Neural progenitor cell (in vitro differentiated cells): Measurements from ENCODE around the gene SUN1.
"Not testable (repeated sequence)": the region's sequence is repeated elsewhere in the genome, so short reads cannot be mapped to it uniquely, and the experiment has no call there.

Experiments
- EZH2 ChIP-seq: fragments of 200-600 bp; sonication (generic); IDR thresholded peaks from 2 replicates; pipeline ENCODE4 v1.6.1; 2017; ENCODE audit warnings: antibody characterized with exemption, mild to moderate bottlenecking, moderate library complexity
- EZH2phosphoT487 ChIP-seq: fragments of 200-600 bp; sonication (generic); IDR thresholded peaks from 2 replicates; pipeline ENCODE4 v1.6.1; 2017; ENCODE audit warnings: antibody characterized with exemption
- TF ChIP-seq, protein P1 (sequence below): fragments of 200-600 bp; sonication (generic); IDR thresholded peaks from 2 replicates; pipeline ENCODE4 v1.5.1; 2017; ENCODE audit warnings: antibody characterized with exemption, mild to moderate bottlenecking

DNA sequence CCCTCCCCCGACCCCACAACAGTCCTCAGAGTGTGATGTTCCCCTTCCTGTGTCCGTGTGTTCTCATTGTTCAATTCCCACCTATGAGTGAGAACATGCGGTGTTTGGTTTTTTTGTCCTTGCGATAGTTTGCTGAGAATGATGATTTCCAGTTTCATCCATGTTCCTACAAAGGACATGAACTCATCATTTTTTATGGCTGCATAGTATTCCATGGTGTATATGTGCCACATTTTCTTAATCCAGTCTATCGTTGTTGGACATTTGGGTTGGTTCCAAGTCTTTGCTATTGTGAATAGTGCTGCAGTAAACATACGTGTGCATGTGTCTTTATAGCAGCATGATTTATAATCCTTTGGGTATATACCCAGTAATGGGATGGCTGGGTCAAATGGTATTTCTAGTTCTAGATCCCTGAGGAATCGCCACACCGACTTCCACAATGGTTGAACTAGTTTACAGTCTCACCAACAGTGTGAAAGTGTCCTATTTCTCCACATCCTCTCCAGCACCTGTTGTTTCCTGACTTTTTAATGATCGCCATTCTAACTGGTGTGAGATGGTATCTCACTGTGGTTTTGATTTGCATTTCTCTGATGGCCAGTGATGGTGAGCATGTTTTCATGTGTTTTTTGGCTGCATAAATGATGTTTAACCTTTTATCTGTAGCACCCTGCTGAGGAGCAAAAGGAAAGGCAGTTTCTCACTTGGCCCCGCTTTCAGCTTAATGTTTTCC lies 35.7 kb upstream of the SUN1 start:
- TF ChIP-seq, protein P1, sequence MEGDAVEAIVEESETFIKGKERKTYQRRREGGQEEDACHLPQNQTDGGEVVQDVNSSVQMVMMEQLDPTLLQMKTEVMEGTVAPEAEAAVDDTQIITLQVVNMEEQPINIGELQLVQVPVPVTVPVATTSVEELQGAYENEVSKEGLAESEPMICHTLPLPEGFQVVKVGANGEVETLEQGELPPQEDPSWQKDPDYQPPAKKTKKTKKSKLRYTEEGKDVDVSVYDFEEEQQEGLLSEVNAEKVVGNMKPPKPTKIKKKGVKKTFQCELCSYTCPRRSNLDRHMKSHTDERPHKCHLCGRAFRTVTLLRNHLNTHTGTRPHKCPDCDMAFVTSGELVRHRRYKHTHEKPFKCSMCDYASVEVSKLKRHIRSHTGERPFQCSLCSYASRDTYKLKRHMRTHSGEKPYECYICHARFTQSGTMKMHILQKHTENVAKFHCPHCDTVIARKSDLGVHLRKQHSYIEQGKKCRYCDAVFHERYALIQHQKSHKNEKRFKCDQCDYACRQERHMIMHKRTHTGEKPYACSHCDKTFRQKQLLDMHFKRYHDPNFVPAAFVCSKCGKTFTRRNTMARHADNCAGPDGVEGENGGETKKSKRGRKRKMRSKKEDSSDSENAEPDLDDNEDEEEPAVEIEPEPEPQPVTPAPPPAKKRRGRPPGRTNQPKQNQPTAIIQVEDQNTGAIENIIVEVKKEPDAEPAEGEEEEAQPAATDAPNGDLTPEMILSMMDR: not testable (repeated sequence)
- not testable (repeated sequence) for TF ChIP-seq EZH2phosphoT487, EZH2
